K562 (cell line): Measurements from ENCODE around the gene ZC3H12C. TPM values are rescaled to one million over a fixed set of nuclear protein-coding genes. Genes with fewer than 3 reads are reported as not detected.

Source experiments
- ATAC-seq: fragments of 200-7000 bp; cut with Tn5 transposase; 3 replicates; pipeline ENCODE4 v1.9.1; 2020; ENCODE audit warnings: moderate library complexity
- BruUV-seq: library from RNA; stranded (reverse); fragments of 400-500 nt; replicated peaks from 2 replicates; lab custom pipeline; 2021; lab: Mats Ljungman, UMichigan
- CTCF ChIA-PET: fragments of 300-600 bp; formaldehyde crosslinking; extraction: SDS; loops from one replicate; lab custom pipeline; 2021; ENCODE audit warnings: low intra/inter-chr PET ratio; lab: Yijun Ruan, JAX
- POLR2A ChIA-PET: fragments of 300-600, 350-650 bp; sonication (Branson Sonifier 250); formaldehyde crosslinking; extraction: SDS; loops from one replicate; lab custom pipeline; 2021; ENCODE audit warnings: antibody characterized with exemption, inconsistent platforms; lab: Yijun Ruan, JAX
- DNase-seq, 4 experiments: peaks; one replicate each; pipeline versions ENCODE4 v3.0.0 to v3.0.0-alpha.2; 2011 to 2018; ENCODE audit warnings: low spot score in 3 of 4, mixed read lengths in 3 of 4; ENCODE audit errors: extremely low read depth in 1 of 4
- FAIRE-seq: peaks from 2 replicates; lab custom pipeline; 2011; peaks lifted over from hg19 to GRCh38; lab: Jason Lieb, UNC
- H2AFZ ChIP-seq: 2 replicates; pipeline ENCODE4 v1.6.0; 2011; ENCODE audit warnings: low read depth, low read length, control low read depth, inconsistent platforms
- H3K27ac ChIP-seq: fragments of 200-600 bp; 3 replicates; pipeline ENCODE4 v1.8.0; 2011; ENCODE audit warnings: low read depth, mild to moderate bottlenecking, control low read depth, inconsistent platforms, low read length, moderate library complexity, mixed read lengths; ENCODE audit errors: extremely low read depth
- H3K27me3 ChIP-seq, 2 experiments: fragments of 300-600 bp in 1 of 2; 2 replicates in 1 of 2; 3 replicates in 1 of 2; pipeline versions ENCODE4 v1.6.0 to v1.8.0; 2011; ENCODE audit warnings: inconsistent platforms in 2 of 2, low read length in 2 of 2, mild to moderate bottlenecking in 1 of 2, mixed read lengths in 1 of 2, moderate library complexity in 1 of 2; ENCODE audit not compliant: control insufficient read depth in 2 of 2, insufficient read depth in 2 of 2
- H3K36me3 ChIP-seq: fragments of 300-600 bp; 3 replicates; pipeline ENCODE4 v1.8.0; 2011; ENCODE audit warnings: mild to moderate bottlenecking, low read length, inconsistent platforms; ENCODE audit not compliant: control insufficient read depth, insufficient read depth
- H3K4me1 ChIP-seq, 2 experiments: fragments of 200-600 bp in 1 of 2; replicated peaks in 1 of 2; 2 replicates in 1 of 2; 3 replicates in 1 of 2; pipeline versions ENCODE4 v1.5.1 to v1.8.0; 2011; ENCODE audit warnings: inconsistent platforms in 2 of 2, low read length in 2 of 2, mild to moderate bottlenecking in 1 of 2, mixed read lengths in 1 of 2, moderate library complexity in 1 of 2; ENCODE audit not compliant: control insufficient read depth in 2 of 2, insufficient read depth in 2 of 2
- H3K4me2 ChIP-seq: 2 replicates; pipeline ENCODE4 v1.6.1; 2011; ENCODE audit warnings: low read length, control low read depth, inconsistent platforms, mixed read lengths; ENCODE audit not compliant: insufficient read depth
- H3K4me3 ChIP-seq: fragments of 200-600 bp; sonication (generic), shearing (Covaris generic); 2 replicates; pipeline ENCODE4 v1.5.1; 2016; ENCODE audit warnings: control low read depth, inconsistent platforms
- H3K79me2 ChIP-seq: fragments of 200-600 bp; 3 replicates; pipeline ENCODE4 v1.8.0; 2011; ENCODE audit warnings: low read length, inconsistent platforms; ENCODE audit not compliant: control insufficient read depth, insufficient read depth
- H3K9ac ChIP-seq, 2 experiments: 2 replicates each; pipeline versions ENCODE4 v1.6.0 to v1.6.1; 2011; ENCODE audit warnings: low read depth in 2 of 2, low read length in 2 of 2, control low read depth in 1 of 2, inconsistent platforms in 1 of 2, mild to moderate bottlenecking in 1 of 2, mixed read lengths in 1 of 2; ENCODE audit not compliant: insufficient read depth in 1 of 2
- H3K9me1 ChIP-seq: one replicate; pipeline ENCODE4 v1.6.0; 2011; ENCODE audit warnings: inconsistent platforms, mild to moderate bottlenecking, low read length, moderate library complexity; ENCODE audit not compliant: control insufficient read depth, insufficient read depth
- H3K9me3 ChIP-seq: replicated peaks from 2 replicates; pipeline ENCODE4 v1.5.1; 2011; ENCODE audit warnings: low read depth, low read length, inconsistent platforms; ENCODE audit not compliant: control insufficient read depth, insufficient read depth
- H4K20me1 ChIP-seq: replicated peaks from 2 replicates; pipeline ENCODE4 v1.6.1; 2011; ENCODE audit warnings: low read length, inconsistent platforms, mixed read lengths; ENCODE audit not compliant: control insufficient read depth, insufficient read depth
- CREM ChIP-seq: IDR thresholded peaks from 2 replicates; pipeline ENCODE4 v1.6.1; 2014; ENCODE audit warnings: antibody characterized with exemption, low read depth
- ELF2 ChIP-seq: fragments of 250-450 bp; sonication (Bioruptor Pico); IDR thresholded peaks from 2 replicates; pipeline ENCODE4 v1.5.0; 2021; ENCODE audit warnings: mild to moderate bottlenecking
- ELK1 ChIP-seq: sonication (generic); formaldehyde crosslinking; IDR thresholded peaks from 2 replicates; pipeline ENCODE4 v1.8.1; 2022; ENCODE audit warnings: missing genetic modification reagents
- MCM5 ChIP-seq: fragments of 450-650 bp; IDR thresholded peaks from 2 replicates; pipeline ENCODE4 v1.6.1; 2016; ENCODE audit warnings: low read depth
- MYBL2 ChIP-seq, 2 experiments: fragments of 450-650 bp in 1 of 2; sonication (generic) in 1 of 2; formaldehyde crosslinking in 1 of 2; IDR thresholded peaks; 2 replicates each; pipeline versions ENCODE4 v1.6.1 to v1.8.1; 2017 to 2022; ENCODE audit warnings: borderline replicate concordance in 1 of 2, inconsistent platforms in 1 of 2, low read depth in 1 of 2, mild to moderate bottlenecking in 1 of 2, missing genetic modification reagents in 1 of 2, moderate library complexity in 1 of 2
- NFE2L1 ChIP-seq: fragments of 450-650 bp; IDR thresholded peaks from 2 replicates; pipeline ENCODE4 v1.6.1; 2016; ENCODE audit warnings: missing genetic modification characterization, low read depth, mild to moderate bottlenecking, missing compliant biosample characterization, moderate library complexity, borderline replicate concordance
- SPI1 ChIP-seq: IDR thresholded peaks from 2 replicates; pipeline ENCODE4 v1.6.1; 2011; ENCODE audit warnings: low read depth, low read length, control low read depth, borderline replicate concordance
- SRF ChIP-seq, 2 experiments: fragments of 250-450, 450-650 bp in 1 of 2; sonication (Bioruptor Pico) in 1 of 2; sonication (generic) in 1 of 2; formaldehyde crosslinking; IDR thresholded peaks; 2 replicates each; pipeline versions ENCODE4 v1.5.0 to v1.5.1; 2020 to 2022; ENCODE audit warnings: mild to moderate bottlenecking in 1 of 2, missing genetic modification reagents in 1 of 2
- TFAM ChIP-seq: fragments of 250-450 bp; sonication (Bioruptor Pico); conservative IDR thresholded peaks from 2 replicates; pipeline ENCODE4 v1.5.0; 2021; ENCODE audit warnings: mild to moderate bottlenecking, moderate library complexity
- USF1 ChIP-seq: sonication (generic); formaldehyde crosslinking; IDR thresholded peaks from 2 replicates; pipeline ENCODE4 v1.9.0; 2022; ENCODE audit warnings: mild to moderate bottlenecking, missing genetic modification reagents
- ZBTB33 ChIP-seq: sonication (generic); formaldehyde crosslinking; IDR thresholded peaks from 2 replicates; pipeline ENCODE4 v1.8.1; 2023; ENCODE audit warnings: mild to moderate bottlenecking, missing genetic modification reagents
- ZNF143 ChIP-seq: sonication (generic); formaldehyde crosslinking; IDR thresholded peaks from 2 replicates; pipeline ENCODE4 v1.9.0; 2022; ENCODE audit warnings: mild to moderate bottlenecking, missing genetic modification reagents
- ZNF384 ChIP-seq: IDR thresholded peaks from 2 replicates; pipeline ENCODE4 v1.6.1; 2012; ENCODE audit warnings: low read depth, low read length, improper control_type of control experiment
- WGBS: fragments of 100-300 bp; shearing (Covaris generic); methylation state at CpG from one replicate; pipeline ENCODE4 v1.1.6; 2016; ENCODE audit warnings: low coverage, mixed read lengths; ENCODE audit not compliant: insufficient coverage; ENCODE audit errors: missing lambda C conversion rate; 5-methylcytosine and 5-hydroxymethylcytosine counted together
- in situ Hi-C: fragments of 300-500 bp; cut with MboI; formaldehyde crosslinking; loops from 4 replicates; pipeline ENCODE4 v1.15.0; 2018; ENCODE audit warnings: inconsistent platforms, mixed read lengths
- intact Hi-C: fragments of 100-400 bp; cut with micrococcal nuclease; formaldehyde crosslinking; loops from 2 replicates; pipeline ENCODE4 v1.14.2; 2022
- polyA plus RNA-seq, 8 experiments: library from polyadenylated mRNA; depleted of rRNA in 4 of 8; stranded (reverse) in 5 of 8; unstranded in 3 of 8; fragments of >200 nt; fragmentation: Nextera tagmentation in 2 of 8; fragmentation: Illumina TruSeq in 1 of 8; extraction: Ambion mirVana in 2 of 8; extraction: Trizol in 1 of 8; gene quantifications; 2 replicates each; pipeline versions ENCODE4 v1.2.1 to v1.2.3, GENCODE V29; 2011 to 2014; ENCODE audit warnings: inconsistent platforms in 1 of 8, missing spikeins in 1 of 8
- total RNA-seq, 7 experiments: library from RNA; depleted of rRNA in 6 of 7; stranded (reverse); fragments of >200 nt in 6 of 7; fragmentation: Illumina TruSeq in 2 of 7; extraction: Trizol in 2 of 7; gene quantifications; 2 replicates each; pipeline versions ENCODE4 v1.2.1 to v1.2.3, GENCODE V29; 2011 to 2021; ENCODE audit warnings: low replicate concordance in 1 of 7

ZC3H12C gene
- total and polyA plus RNA-seq, 9 of the 15 experiments (the other 6 are each of a cell fraction or from before 2014, with no cell fraction given), result 0.56 to 5.9 (median 3.3) TPM

GRCh38 chr11:110148775-110149744 is 55.9 kb downstream of the ZC3H12C start (continued):
- TF ChIP-seq SPI1, result no peak
- no peak for TF ChIP-seq USF1 (CRISPR knock-in tag)
- peak; percentile 84 for TF ChIP-seq CREM
- TF ChIP-seq ZNF143 (CRISPR knock-in tag), result no peak
- TF ChIP-seq ELK1 (CRISPR knock-in tag), result no peak

- DNase-seq (no peak), ATAC-seq (no peak), FAIRE-seq (no peak)
- Histone ChIP-seq H3K4me3 (no peak overlapping the region), H3K9me3 (no peaks in the 10 kb centered on the region), H4K20me1 (no peaks in the 10 kb centered on the region), H3K27me3 (no peaks in the 10 kb centered on the region), H3K79me2 (0 out of 3 replicates have a peak, but pooled peaks cover 2% of the 10 kb centered on the region), H2AFZ (no peak overlapping the region), H3K9me1 (no peaks in the 10 kb centered on the region), H3K27ac (no peak overlapping the region), H3K9ac (no peak overlapping the region), H3K36me3 (no peaks in the 10 kb centered on the region), H3K4me1 (peaks cover 0 to 2% of the 10 kb centered on the region in 2 experiments; a peak in 3 of 5 replicates), H3K4me2 (no peak overlapping the region)
- in situ Hi-C loops, result no loop called here
- intact Hi-C loops, result no loop called here
- CTCF ChIA-PET, result no interaction called here
- 0% methylated on average over 1 of the region's 1 CpG for WGBS
- no TSS peak for BruUV-seq
- POLR2A ChIA-PET, result no interaction called here
- TF ChIP-seq SRF (CRISPR knock-in tag; IDR thresholded peaks at IDR 0.05) (no peak), ZBTB33 (CRISPR knock-in tag) (no peak), MYBL2 (IDR thresholded peaks at IDR 0.05; ENCODE audit: low read depth) (no peak), MYBL2 (CRISPR knock-in tag; IDR thresholded peaks at IDR 0.05; ENCODE audit: borderline replicate concordance) (no peak), MCM5 (no peak), TFAM (CRISPR knock-in tag) (no peak), ZNF384 (no peak), ELF2 (CRISPR knock-in tag) (no peak), NFE2L1 (tag) (no peak)
Observed at GRCh38 chr11:110152199-110152598, 59.0 kb downstream of the ZC3H12C start.
